Measurements from ENCODE around the gene KYAT1.
"Not testable (repeated sequence)": the region's sequence is repeated elsewhere in the genome, so short reads cannot be mapped to it uniquely, and the experiment has no call there.

DNA sequence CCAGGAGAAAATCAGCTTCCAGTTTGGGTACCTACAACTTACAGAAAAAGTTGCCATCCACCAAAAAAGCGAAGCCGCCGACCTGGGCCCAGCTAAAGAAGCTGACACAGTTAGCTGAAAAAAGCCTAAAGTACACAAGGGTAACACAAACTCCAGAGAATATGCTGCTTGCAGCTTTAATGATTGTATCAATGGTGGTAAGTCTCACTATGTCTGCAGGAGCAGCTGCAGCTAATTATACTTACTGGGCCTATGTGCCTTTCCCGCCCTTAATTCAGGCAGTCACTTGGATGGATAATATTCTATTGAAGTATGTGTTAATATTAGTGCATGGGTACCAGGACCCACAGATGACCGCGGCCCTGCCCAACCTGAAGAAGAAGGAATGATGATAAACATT lies 27.3 kb downstream of the KYAT1 start:
- TF ChIP-seq POLR2A (IDR thresholded peaks at IDR 0.05; ENCODE audit: extremely low read depth, insufficient read length), result not testable (repeated sequence)
- TF ChIP-seq, protein P1, sequence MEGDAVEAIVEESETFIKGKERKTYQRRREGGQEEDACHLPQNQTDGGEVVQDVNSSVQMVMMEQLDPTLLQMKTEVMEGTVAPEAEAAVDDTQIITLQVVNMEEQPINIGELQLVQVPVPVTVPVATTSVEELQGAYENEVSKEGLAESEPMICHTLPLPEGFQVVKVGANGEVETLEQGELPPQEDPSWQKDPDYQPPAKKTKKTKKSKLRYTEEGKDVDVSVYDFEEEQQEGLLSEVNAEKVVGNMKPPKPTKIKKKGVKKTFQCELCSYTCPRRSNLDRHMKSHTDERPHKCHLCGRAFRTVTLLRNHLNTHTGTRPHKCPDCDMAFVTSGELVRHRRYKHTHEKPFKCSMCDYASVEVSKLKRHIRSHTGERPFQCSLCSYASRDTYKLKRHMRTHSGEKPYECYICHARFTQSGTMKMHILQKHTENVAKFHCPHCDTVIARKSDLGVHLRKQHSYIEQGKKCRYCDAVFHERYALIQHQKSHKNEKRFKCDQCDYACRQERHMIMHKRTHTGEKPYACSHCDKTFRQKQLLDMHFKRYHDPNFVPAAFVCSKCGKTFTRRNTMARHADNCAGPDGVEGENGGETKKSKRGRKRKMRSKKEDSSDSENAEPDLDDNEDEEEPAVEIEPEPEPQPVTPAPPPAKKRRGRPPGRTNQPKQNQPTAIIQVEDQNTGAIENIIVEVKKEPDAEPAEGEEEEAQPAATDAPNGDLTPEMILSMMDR (IDR thresholded peaks at IDR 0.05; ENCODE audit: low read depth, low read length), result not testable (repeated sequence)
